ENCODE measurements around the gene PCNT.
A peak's percentile ranks its signal among the peaks of the same experiment; 100 is the strongest.
"Not testable (repeated sequence)": the region's sequence is repeated elsewhere in the genome, so short reads cannot be mapped to it uniquely, and the experiment has no call there.

Gene PCNT

DNA sequence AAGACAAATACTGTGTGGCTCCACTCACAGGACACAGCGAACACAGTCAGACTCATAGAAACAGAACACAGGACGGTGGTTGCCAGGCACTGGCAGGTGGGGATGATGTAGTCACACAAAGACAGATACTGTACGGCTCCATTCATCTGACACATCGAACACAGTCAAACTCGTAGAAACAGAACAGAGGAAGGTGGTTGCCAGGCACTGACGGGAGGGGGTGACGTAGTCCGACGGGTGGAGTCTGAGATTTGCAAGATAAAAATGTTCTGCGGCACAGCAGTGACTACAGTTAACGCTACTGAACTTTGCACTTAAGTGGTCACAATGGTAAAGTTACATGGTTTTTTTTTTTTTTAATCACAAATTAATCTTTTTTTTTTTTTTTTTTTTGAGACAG is 19.0 kb upstream of the PCNT start:
- DNase-seq (ENCODE audit: low spot score): peak; percentile 72

- peak; percentile 60 for DNase-seq (ENCODE audit: low spot score)
Observed at GRCh38 chr21:46307625-46308024, 16.3 kb upstream of the PCNT start.

DNA sequence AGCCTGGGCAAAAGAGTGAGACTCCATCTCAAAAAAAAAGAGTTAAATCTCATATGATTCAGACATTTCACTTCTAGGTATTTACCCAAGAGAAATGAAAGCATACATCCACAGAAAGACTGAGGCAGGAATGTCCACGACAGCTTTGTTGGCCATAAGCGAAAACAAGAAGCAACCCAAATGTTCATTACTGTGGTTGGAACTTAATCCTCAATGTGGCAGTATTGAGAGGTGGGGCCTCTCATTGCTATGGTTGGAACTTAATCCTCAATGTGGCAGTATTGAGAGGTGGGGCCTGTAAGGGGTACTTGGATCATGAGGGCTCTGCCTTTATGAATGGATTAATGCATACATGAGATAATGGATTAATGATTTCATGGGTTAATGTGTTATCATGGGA is 15.5 kb upstream of the PCNT start:
- DNase-seq (ENCODE audit: low spot score): no peak

DNA sequence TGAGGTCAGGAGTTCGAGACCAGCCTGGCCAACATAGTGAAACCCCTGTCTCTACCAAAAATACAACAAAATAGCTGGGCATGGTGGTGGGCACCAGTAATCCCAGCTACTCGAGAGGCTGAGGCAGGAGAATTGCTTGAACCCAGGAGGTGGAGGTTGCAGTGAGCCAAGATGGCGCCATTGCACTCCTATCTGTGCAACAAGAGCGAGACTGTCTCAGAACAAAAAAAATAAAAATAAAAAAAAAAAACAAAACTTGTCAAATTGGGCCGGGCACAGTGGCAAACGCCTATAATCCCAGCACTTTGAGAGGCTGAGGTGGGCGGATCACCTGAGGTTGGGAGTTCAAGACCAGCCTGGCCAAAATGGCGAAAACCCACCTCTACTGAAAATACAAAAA is 13.7 kb upstream of the PCNT start:
- DNase-seq (ENCODE audit: low spot score): not testable (repeated sequence)

DNA sequence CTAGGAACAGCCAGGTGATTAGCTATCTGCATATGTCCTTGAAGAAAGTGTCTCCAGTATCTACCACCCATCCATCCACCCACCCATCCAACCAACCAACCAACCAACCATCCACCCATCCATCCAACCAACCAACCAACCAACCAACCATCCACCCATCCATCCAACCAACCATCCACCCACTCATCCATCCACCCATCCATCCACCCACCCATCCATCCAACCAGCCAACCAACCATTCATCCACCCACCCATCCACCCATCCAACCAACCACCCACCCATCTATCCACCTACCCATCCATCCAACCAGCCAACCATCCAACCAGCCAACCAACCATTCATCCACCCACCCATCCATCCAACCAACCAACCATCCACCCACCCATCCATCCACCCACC is 12.4 kb upstream of the PCNT start:
- no peak for DNase-seq (ENCODE audit: low spot score)

DNA sequence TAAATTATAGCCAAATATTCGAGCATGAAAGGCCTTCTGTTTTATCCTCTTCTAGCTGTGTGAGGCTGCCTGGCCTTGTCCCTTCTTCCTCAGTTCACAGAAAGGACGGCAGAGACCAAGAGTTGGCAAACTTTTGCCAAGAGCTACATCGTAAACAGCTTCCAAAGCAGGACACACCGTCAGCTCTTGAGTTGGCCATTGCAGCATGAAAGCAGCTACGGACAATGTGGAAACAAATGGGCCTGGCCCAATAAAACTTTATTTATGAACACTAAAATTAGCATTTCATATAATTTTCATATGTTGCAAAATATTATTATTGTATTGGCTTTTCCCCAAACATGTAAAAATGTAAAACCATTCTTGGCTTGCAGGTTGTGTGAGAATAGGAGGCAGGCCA is 11.0 kb upstream of the PCNT start:
- DNase-seq (ENCODE audit: low spot score): no peak

GRCh38 chr21:46314441-46315020 is 9.4 kb upstream of the PCNT start:
- no peak for DNase-seq (ENCODE audit: low spot score)

DNA sequence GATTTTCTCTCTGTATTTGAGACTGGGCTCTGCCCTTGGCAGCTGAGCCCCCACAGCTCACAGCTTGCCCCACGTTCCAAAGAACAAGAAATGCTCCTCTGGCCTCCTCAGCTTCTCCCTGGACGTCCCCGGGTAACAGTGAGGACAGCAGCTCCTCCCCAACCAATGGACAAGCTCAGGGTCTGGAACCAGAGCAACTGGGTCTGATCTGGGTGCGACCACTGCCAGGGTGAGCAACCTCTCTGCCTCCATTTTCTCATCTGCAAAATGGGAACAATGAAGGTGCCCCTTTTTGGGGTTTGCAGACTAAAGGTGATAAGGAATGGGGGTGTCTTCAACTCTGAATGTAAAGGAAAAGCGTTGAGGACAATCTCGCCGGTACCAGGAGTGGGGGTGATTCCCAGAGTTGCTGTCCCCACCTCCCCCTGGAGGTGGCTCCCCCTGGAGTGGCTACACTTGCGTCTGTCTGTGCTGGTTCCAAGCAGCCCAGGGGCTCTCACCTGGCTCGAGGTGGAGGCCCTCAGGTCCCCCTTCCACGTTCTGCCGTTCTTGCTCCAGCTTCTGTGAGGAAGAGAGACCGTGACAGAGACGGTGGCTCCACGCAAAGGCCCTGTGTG is 7.1 kb upstream of the PCNT start:
- no peak for DNase-seq (ENCODE audit: low spot score)

DNA sequence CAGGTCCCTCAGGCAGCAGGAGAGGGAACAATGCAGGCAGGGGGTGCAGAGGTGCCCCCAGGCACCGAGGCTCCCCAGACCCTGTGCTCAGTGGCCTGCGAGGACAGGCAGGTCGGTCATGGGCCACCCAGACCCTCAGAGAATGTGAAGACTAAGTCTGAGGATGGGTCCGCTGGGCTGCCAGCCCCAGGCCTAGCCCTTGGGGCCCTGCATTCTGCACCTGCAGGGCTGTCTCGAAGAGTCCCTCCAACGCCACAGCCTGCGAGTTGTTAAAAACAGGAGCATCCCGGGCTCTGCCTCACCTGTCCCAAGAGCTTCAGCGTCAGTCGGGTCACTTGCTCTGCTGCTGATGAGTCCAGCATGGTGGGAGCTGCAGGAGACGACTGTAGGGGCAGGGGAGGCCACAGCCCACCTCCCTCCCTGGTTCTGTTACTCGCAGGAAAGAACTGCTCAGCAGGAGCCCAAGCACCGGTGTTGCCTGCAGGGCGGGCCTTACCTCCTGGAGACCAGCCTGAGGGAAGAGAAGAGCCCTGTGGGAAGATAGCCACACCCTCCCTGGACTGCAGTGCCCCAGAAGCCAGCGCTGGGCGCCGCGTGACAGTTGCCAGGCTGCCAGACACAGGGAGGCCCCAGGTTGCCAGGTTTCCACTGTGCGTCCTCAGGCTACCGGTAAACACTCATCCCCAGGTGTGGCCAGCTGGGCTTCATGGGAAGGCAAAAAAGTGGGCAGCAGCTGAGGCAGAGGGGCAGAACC is 6.1 kb upstream of the PCNT start:
- peak; percentile 51 for DNase-seq (ENCODE audit: low spot score)

DNA sequence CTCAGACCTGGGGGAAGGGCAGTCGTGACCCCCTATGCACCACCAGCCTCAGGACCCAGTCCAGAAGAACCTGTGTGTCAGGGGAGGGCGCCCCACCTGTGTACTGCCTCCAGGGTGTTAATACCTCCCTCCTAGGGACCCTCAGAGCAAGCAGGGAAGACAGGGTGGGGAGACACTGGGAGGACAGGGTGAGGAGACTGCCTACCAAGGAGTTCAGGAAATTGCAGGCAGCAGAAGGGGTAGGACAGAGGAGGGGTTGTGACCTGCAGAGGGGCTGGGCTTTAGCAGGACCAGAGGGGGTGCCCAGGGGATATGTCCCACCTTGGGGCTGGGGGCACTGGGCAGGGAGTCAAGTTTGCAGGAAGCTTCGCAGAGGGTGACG is 5.5 kb upstream of the PCNT start:
- DNase-seq (ENCODE audit: low spot score): no peak

DNA sequence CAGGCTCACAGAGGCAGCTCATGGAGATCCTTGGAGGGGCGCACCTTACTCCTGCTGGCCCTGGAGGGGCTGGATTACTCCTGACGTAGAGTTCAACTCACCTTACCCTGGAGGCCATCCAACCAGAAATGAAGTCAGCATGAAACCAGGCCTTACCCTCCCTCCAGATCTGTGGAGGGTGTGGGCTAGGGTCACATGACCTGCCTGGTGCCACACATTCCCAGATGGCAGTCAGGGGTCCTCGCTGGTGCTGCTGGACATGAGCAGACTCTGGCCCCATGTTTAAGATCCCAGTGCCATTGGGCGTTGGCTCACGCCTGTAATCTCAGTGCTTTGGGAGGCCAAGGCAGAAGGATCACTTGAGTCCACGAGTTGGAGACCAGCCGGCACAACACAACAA is 4.8 kb upstream of the PCNT start:
- DNase-seq (ENCODE audit: low spot score): peak; percentile 83

DNA sequence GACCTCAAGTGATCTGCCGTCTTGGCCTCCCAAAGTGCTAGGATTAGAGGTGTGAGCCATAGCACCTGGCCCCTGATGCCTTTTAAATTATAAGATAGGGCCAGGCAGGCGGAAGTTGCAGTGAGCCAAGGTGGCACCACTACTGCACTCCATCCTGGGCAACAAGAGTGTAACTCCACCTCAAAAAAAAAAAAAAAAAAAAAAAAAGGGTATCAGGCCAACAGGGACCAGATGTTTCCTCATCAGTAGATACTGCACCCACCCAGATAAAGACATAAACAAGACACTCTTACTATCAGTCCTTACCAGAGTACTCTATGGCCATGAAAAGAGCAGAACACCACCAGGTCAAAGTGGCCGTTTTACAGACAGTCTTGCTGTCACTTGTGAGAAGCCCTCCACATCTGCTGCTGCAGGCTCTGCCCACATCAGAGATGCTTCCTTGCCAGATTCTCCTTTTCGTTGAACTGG is 3.6 kb upstream of the PCNT start:
- DNase-seq (ENCODE audit: low spot score): peak; percentile 96

DNA sequence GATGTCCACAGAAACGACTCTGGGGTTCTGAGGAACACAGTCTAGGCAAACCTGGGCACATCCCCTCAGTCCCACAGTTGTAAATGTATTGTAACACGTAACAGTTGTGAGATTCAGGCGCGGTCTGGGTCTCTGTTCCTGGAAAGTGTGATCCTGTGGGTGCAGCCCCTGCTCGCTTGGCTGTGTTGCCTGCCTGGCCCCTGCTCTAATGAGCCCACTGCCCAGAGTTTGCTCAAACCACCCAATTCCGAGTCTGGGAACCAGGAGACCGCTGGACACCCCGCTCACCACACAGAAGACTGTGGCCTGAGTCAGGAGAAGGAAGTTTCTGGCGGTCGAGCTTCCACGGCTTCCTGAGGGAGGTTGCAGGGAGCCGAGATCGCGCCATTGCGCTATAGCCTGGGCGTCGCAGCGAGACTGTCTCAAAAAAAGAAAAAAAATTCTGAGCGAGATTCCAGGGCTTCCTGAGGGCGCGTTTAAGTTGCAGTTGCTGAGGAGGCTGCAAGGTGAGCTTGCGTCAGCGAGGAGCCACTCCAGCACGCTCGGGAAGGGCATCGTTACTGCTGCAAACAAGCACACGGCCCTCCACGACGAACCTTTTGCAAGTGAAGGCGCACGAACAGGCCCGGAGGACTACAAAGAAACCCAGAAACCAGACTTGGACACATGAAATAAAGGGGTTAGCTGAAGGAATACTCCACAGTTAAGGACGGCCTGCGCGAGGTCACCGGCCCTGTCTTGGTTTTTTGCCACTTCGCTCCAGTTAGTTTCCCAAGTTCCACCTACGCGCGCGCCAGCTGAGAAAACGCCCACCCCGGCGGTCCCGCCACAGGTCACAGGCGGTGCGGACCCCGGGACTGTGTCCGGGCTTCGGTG is 1.4 kb upstream of the PCNT start:
- DNase-seq (ENCODE audit: low spot score): peak; percentile 51

GRCh38 chr21:46323227-46323709 is 688 bp upstream of the PCNT start:
- peak; percentile 30 for DNase-seq (ENCODE audit: low spot score)

- DNase-seq (ENCODE audit: low spot score): peak; percentile 88
Observed at GRCh38 chr21:46324390-46325072, 575 bp downstream of the PCNT start.

GRCh38 chr21:46325073-46325912 is 1.3 kb downstream of the PCNT start:
- DNase-seq (ENCODE audit: low spot score): peak; percentile 61

GRCh38 chr21:46326110-46326703 is 2.3 kb downstream of the PCNT start:
- no peak for DNase-seq (ENCODE audit: low spot score)

DNA sequence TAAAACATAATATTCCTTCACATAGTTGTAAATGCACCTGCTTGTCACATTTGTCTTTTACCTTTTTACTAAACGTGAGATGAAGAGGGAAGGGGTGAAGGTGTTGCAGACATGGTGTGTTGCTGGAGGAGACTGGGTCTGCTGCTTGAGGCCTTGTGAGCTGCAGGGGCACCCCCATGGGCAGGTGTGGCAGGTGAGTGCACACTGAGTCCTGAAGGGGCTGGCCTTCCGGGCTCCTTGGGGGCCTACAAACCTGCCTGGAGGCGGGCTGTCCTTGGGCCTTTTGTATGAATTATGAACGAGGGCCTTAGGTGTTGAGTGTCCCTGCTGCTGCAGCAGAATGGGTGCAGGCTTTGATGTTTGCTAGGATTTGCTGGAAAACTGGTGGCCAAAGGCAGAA is 3.8 kb downstream of the PCNT start:
- no peak for DNase-seq (ENCODE audit: low spot score)

DNA sequence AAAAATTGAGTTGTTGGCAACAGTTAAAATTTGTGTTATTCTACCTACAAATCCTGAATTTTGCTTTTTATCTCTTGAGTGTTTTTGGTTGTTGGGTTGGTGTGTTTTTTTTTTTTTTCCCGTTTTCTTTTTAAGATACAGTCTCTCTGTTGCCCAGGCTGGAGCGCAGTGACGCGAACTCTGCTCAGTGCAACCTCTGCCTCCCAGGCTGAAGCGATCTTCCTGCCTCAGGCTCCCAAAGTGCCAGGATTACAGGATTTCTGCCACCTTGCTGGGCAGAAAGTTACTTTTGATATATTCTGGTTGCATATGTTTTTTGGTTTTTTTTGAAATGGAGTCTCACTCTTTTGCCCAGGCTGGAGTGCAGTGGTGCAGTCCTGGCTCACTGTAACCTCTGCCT is 4.2 kb downstream of the PCNT start:
- DNase-seq (ENCODE audit: low spot score): no peak

- DNase-seq (ENCODE audit: low spot score): no peak
Observed at GRCh38 chr21:46329796-46330195, 5.8 kb downstream of the PCNT start.

All from hematopoietic multipotent progenitor cell treated with erythropoietin and hydrocortisone succinate and interleukin-3 and kit ligand, for 15 days (in vitro differentiated cells).